Smooth muscle cell (in vitro differentiated cells): ENCODE data around the gene TMEM212. TPM values are rescaled to one million over a fixed set of nuclear protein-coding genes. Genes with fewer than 3 reads are reported as not detected.

Source experiments
- DNase-seq: peaks from one replicate; lab custom pipeline; 2025; ENCODE audit not compliant: unreplicated experiment; lab: John Stamatoyannopoulos, UW
- H2AFZ ChIP-seq: fragments of 200-600 bp; sonication (generic); 2 replicates; pipeline ENCODE4 v1.6.0; 2016; ENCODE audit warnings: antibody characterized with exemption, low read depth, mild to moderate bottlenecking
- H3F3A ChIP-seq: fragments of 200-600 bp; sonication (generic); 2 replicates; pipeline ENCODE4 v1.6.0; 2017; ENCODE audit warnings: antibody characterized with exemption, low read depth
- H3K27ac ChIP-seq: fragments of 200-600 bp; sonication (generic); 2 replicates; pipeline ENCODE4 v1.5.1; 2016; ENCODE audit warnings: low read depth, mild to moderate bottlenecking
- H3K27me3 ChIP-seq: fragments of 200-600 bp; sonication (generic); 2 replicates; pipeline ENCODE4 v1.6.1; 2016; ENCODE audit warnings: low read depth, mild to moderate bottlenecking
- H3K36me3 ChIP-seq: fragments of 200-600 bp; sonication (generic); 2 replicates; pipeline ENCODE4 v1.5.1; 2016; ENCODE audit warnings: low read depth
- H3K4me1 ChIP-seq: fragments of 200-600 bp; sonication (generic); 2 replicates; pipeline ENCODE4 v1.5.1; 2016; ENCODE audit warnings: low read depth
- H3K4me2 ChIP-seq: fragments of 200-600 bp; sonication (generic); 2 replicates; pipeline ENCODE4 v1.6.0; 2016; ENCODE audit warnings: mild to moderate bottlenecking
- H3K4me3 ChIP-seq: fragments of 200-600 bp; sonication (generic); 2 replicates; pipeline ENCODE4 v1.5.1; 2016; ENCODE audit warnings: mild to moderate bottlenecking
- H3K79me2 ChIP-seq: fragments of 200-600 bp; sonication (generic); 2 replicates; pipeline ENCODE4 v1.6.0; 2016; ENCODE audit warnings: low read depth, mild to moderate bottlenecking
- H3K9ac ChIP-seq: fragments of 200-600 bp; sonication (generic); 2 replicates; pipeline ENCODE4 v1.6.0; 2016; ENCODE audit warnings: low read depth
- H3K9me3 ChIP-seq: fragments of 200-600 bp; sonication (generic); replicated peaks from 2 replicates; pipeline ENCODE4 v1.5.1; 2016; ENCODE audit warnings: low read depth
- H4K20me1 ChIP-seq: fragments of 200-600 bp; sonication (generic); 2 replicates; pipeline ENCODE4 v1.6.0; 2016; ENCODE audit warnings: low read depth
- WGBS: methylation state at CpG from one replicate; pipeline ENCODE4 v1.1.7; 2016; ENCODE audit warnings: low lambda C conversion rate; 5-methylcytosine and 5-hydroxymethylcytosine counted together
- polyA plus RNA-seq: library from polyadenylated mRNA; unstranded; fragments of >200 nt; fragmentation: Nextera tagmentation; extraction: Ambion mirVana; gene quantifications from 2 replicates; pipeline ENCODE4 v1.2.1, GENCODE V29; 2016
- total RNA-seq: library from RNA; depleted of rRNA; stranded (reverse); fragments of >200 nt; gene quantifications from 2 replicates; pipeline ENCODE4 v1.2.3, GENCODE V29; 2014
- TF ChIP-seq, protein P1 (sequence below): fragments of 200-600 bp; sonication (generic); IDR thresholded peaks from 2 replicates; pipeline ENCODE4 v1.5.1; 2017; ENCODE audit warnings: borderline replicate concordance, mild to moderate bottlenecking, antibody characterized with exemption; ENCODE audit not compliant: insufficient read depth, poor library complexity, severe bottlenecking

Gene TMEM212
- total and polyA plus RNA-seq, 2 experiments from 2014 or later, result not detected

DNA sequence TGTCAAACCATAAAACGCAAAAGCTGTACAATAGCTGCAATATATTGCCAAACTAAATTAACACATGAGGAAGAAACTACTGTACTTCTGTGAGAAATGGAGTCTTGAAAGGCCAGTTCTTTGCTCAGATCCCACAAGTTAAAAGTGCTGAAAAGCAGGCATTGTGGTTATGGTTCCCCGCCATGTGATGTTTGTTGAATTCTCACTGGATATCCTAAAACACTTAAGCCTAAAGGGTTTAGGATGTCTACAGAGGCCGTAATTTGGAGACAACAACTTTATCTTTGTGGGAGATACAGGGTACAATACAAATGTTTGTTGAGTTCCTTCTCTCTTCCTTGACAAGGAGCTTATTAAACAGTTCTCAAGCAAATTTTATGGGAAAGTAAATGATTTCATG is 53.2 kb downstream of the TMEM212 start:
- H3K79me2 ChIP-seq, result no peaks in the 10 kb centered on the region
- H2AFZ ChIP-seq, result peak overlapping the region; percentile 31
- TF ChIP-seq, protein P1, sequence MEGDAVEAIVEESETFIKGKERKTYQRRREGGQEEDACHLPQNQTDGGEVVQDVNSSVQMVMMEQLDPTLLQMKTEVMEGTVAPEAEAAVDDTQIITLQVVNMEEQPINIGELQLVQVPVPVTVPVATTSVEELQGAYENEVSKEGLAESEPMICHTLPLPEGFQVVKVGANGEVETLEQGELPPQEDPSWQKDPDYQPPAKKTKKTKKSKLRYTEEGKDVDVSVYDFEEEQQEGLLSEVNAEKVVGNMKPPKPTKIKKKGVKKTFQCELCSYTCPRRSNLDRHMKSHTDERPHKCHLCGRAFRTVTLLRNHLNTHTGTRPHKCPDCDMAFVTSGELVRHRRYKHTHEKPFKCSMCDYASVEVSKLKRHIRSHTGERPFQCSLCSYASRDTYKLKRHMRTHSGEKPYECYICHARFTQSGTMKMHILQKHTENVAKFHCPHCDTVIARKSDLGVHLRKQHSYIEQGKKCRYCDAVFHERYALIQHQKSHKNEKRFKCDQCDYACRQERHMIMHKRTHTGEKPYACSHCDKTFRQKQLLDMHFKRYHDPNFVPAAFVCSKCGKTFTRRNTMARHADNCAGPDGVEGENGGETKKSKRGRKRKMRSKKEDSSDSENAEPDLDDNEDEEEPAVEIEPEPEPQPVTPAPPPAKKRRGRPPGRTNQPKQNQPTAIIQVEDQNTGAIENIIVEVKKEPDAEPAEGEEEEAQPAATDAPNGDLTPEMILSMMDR, result no peak
- peak overlapping the region; percentile 63 for H3K4me2 ChIP-seq
- no peaks in the 10 kb centered on the region for H3K9me3 ChIP-seq
- H3F3A ChIP-seq, result peaks cover 14% of the 10 kb centered on the region
- DNase-seq, result no peak
- no peaks in the 10 kb centered on the region for H3K36me3 ChIP-seq
- WGBS, result 23% methylated on average over 3 of the region's 3 CpGs
- H3K4me3 ChIP-seq, result no peak overlapping the region
- peak overlapping the region; percentile 79 for H3K27ac ChIP-seq
- no peaks in the 10 kb centered on the region for H4K20me1 ChIP-seq
- H3K27me3 ChIP-seq, result no peaks in the 10 kb centered on the region
- peaks cover 17% of the 10 kb centered on the region for H3K4me1 ChIP-seq
- no peak overlapping the region for H3K9ac ChIP-seq

DNA sequence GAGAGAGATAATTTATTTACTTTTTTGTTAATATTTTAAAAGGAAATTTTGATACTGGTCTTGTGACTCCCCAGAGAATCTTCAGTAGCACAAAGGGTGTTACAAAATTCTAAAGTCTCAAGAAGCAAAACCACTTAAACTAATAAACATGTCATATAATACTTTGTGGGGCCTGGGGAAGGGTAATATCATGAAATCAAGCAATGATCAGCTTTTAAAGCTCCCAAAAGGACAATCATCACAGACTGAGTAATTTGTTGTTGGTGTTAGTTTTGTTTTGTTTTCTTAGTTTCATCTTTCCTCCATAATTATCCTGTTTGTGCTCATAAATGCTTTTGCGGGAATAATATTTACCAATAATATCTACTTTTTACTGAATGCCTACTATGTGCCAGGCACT is 55.0 kb downstream of the TMEM212 start:
- 89% methylated on average over 1 of the region's 1 CpG for WGBS
- Histone ChIP-seq H3K9ac (no peak overlapping the region), H3K4me1 (peaks cover 14% of the 10 kb centered on the region), H3K27ac (peak overlapping the region; percentile 6), H3K36me3 (no peaks in the 10 kb centered on the region), H3F3A (peaks cover 23% of the 10 kb centered on the region), H3K79me2 (no peaks in the 10 kb centered on the region), H2AFZ (peak overlapping the region; percentile 3), H3K9me3 (no peaks in the 10 kb centered on the region), H3K4me2 (no peak overlapping the region), H3K4me3 (no peak overlapping the region), H3K27me3 (no peaks in the 10 kb centered on the region), H4K20me1 (no peaks in the 10 kb centered on the region)
- DNase-seq, result no peak
- TF ChIP-seq, protein P1, result no peak

DNA sequence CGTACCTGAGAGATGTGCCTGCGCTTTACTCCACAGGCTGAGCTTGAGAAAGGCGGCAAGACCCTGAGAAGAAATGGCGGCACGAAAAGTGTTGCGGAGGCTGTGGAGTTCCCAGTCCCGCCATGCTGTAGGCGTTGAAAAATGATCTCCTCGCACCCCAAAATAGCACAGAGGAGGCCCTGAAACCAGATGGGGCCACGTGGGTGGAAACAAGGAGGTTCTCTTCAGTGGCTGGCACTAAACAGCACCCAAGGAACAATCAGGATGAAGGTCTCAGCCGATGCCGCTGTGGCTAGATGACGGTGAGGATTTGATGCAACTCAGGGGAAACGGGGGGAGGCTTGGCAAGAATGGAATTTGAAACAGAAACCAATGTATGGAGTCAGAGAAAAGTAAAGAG is 57.3 kb downstream of the TMEM212 start:
- Histone ChIP-seq H3K27ac (peak overlapping the region; percentile 91), H3K4me2 (no peak overlapping the region), H2AFZ (no peak overlapping the region), H3K4me1 (peaks cover 10% of the 10 kb centered on the region), H3K9ac (no peak overlapping the region), H3K9me3 (no peaks in the 10 kb centered on the region), H3K4me3 (no peak overlapping the region), H3K27me3 (no peaks in the 10 kb centered on the region), H3K36me3 (no peaks in the 10 kb centered on the region), H3F3A (peaks cover 19% of the 10 kb centered on the region), H4K20me1 (no peaks in the 10 kb centered on the region), H3K79me2 (no peaks in the 10 kb centered on the region)
- 93% methylated on average over 14 of the region's 14 CpGs for WGBS
- DNase-seq, result no peak
- TF ChIP-seq, protein P1, result no peak

DNA sequence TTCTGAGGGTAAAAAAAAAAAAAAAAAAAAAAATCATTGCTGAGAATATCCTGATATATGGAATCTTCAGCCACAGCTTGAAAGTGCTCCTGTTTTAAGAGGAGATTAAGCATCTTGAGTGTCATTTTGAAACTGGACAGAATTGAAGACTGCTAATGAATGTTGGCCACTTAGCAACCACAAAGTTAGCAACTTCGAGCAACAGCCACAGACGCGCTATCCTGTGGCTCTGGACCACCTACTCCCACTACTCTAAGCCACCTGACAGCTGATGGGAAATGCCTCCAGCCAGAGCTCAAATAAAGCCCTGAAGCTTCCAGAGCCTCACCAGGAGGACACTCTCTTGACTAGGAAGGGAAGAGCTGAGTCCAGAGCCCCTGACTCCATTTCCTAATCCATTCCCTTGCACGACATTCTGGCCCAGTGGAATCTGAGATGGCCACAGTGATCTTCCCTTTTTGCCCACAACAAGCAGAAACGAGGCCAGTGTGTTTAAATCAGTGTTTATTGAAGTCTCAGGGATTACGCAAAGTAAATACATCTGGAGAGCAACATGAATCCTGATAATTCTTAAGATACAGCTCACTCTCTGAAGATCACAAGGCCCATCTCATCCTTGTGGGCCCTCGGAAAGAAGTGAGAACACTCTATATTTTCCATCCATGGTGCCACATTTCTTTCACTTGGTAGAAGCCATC is 58.6 kb downstream of the TMEM212 start:
- TF ChIP-seq, protein P1, result no peak
- no peaks in the 10 kb centered on the region for H3K36me3 ChIP-seq
- no peak overlapping the region for H2AFZ ChIP-seq
- no peaks in the 10 kb centered on the region for H3K79me2 ChIP-seq
- H3K9me3 ChIP-seq, result no peaks in the 10 kb centered on the region
- H3K4me1 ChIP-seq, result peaks cover 7% of the 10 kb centered on the region
- no peaks in the 10 kb centered on the region for H4K20me1 ChIP-seq
- H3K4me3 ChIP-seq, result no peak overlapping the region
- H3K27me3 ChIP-seq, result no peaks in the 10 kb centered on the region
- H3K9ac ChIP-seq, result no peak overlapping the region
- DNase-seq, result peak; percentile 9
- peak overlapping the region; percentile 76 for H3K4me2 ChIP-seq
- peaks cover 9% of the 10 kb centered on the region for H3F3A ChIP-seq
- peak overlapping the region; percentile 91 for H3K27ac ChIP-seq
- 17% methylated on average over 7 of the region's 7 CpGs for WGBS
